CD4-positive, alpha-beta T cell treated with Interleukin-6 at 100 ng/mL for 8 hours (primary cell): ENCODE results near the gene CPT2.
"Not testable (repeated sequence)": the region's sequence is repeated elsewhere in the genome, so short reads cannot be mapped to it uniquely, and the experiment has no call there.

ENCODE experiments used
- DNase-seq: peaks from one replicate; pipeline ENCODE4 v3.0.0-alpha.2; 2020; ENCODE audit warnings: mixed read lengths, low spot score

The CPT2 gene

DNA sequence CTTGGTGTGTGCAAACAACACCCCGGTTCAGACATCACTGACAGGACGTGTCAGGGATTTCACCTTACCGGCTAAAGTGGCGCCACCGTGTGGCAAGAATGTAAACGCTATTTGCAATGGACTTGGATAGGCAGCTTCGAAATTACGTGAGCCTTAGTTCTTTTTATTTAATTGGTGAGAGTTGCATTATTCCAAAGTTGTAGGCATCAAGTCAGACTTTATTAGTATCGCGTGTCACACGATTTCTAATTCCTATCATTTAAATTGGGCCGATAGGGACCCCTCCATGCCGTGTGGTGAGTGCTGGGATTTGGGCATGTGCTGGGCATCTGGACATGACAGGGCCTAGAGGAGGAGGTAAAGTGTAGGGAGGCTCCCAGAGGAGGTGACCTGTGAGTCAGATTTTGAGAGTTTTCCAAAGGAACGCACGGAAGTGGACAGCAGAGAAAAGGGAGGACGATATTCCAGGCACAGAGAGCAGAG, 14.5 kb upstream of the CPT2 start:
- DNase-seq: peak; percentile 74

GRCh38 chr1:53182716-53183094, 13.9 kb upstream of the CPT2 start:
- no peak for DNase-seq

DNA sequence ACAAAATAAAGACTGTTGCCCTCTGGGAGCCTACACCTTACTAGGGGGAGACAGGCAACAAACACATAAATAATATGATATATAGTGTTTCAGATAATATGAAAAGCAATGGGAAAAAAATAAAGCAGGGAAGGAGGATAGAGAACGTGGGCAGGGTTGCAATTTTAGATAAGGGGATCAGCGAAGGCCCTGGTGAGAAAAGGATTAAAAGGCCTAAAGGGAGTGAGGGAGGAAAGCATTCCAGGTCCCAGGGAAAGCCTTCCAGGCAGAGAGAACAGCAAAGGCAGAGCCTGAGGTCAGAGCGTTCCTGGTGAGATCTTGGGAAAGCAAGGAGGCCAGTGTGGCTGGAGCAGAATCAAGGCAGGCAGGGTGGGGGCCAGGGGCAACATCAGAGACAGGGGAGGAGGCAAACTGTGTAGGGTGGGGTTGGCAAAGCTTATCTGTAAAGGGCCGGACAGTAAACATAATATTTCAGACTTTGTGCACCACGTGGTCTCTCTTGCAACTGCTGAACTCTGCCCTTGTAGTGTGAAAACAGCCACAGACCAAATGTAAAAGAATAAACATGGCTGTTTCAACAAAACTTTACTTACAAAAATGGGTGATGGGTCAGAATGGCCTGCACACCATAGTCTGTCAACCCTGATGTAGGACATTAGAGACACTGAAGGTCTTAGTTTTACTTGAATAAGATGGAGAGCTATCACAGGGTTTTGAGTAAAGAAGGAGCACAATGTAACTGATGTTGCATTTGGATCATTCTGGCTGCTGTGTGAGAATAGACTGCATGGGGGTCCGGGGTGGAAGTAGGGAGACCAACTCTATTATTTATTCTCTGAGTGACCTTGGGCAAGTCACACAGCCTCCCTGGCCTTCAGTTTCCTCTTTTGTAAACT, 13.3 kb upstream of the CPT2 start:
- no peak for DNase-seq

DNA sequence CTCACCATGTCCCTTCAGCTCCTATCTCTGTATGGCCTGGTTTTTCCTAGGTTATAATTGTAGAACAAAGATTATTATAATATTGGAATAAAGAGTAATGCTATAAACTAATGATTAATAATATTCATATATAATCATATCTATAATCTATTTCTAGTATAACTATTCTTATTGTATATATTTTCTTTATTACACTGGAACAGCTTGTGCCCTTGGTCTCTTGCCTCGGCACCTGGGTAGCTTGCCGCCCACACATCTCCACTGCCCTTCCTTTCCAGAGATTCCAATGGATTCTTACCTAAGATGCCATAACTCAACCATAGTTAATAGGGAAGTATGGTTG, 10.7 kb upstream of the CPT2 start:
- DNase-seq: not testable (repeated sequence)

DNA sequence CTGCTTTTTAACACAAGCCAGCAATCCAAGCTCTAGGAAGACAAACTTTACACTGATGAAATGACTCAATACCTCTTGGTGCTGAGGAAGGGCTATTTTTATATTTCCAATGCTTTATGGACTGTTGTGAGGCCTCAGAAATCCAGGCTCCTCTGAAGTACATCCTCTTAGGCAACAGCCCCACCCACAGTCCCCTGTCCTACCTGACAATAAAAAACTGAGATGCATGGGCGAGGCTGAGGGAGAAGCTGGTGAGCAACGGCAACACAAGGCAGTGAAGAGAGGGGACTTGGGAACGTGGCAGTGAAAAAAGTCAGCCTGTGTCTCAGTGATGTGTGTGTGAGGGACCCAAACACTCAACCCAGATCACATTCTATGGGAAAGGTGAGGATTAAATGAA, 10.1 kb upstream of the CPT2 start:
- DNase-seq: no peak

DNA sequence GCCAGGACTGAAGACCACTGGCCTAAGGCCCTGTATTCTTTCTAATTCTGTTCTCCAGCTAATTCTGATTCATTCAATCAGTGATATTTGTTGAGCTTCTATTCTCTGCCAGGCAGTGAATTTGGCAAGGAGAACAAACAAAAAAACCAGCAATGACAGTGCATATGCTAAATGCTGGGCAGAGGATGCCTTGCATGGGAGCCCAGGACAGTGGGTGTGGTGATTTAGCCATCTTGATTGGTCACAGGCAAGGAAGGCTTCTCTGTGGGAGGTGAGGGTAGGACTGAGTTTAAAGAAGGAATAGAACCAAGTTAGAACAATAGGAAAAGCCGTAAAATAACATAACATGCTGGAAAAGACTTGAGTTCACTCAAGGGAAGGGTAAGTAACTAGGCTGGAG, 9.2 kb upstream of the CPT2 start:
- DNase-seq: no peak

DNA sequence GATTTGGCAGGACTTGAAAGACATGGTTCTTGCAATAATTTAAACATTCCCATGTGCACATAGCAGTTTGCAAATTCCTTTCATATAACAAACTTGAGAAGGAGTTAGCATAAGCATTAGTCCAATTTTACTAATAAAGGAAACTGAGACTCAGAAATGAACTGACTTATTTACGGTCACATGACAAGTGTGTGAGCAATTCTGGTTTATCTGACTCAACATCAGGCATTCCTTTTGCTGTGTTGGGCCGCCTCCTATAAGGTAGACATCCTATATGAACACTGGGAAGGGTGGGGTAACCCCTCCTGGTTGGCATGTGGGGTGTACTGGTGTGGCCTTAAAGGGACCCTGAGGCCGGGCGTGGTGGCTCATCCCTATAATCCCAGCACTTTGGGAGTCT, 8.5 kb upstream of the CPT2 start:
- DNase-seq: no peak

DNA sequence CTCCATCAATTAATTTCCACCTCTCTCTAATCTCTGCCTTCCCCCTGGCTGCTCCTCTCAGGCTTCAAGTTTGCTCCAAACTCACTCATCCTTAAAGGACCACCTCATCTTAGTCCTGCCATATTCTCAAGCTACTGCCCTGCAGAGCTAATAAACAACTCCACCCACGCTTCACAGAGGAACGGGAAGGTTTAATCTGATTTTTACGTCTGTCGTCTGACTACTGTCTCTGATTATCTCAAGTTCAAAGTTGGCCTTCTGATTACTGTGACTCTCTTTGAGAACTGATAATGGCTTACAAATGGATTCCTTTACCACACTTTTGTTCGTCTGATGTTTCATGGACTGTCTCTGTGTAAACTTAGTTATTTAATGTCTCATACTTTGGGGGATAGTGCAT, 7.6 kb upstream of the CPT2 start:
- DNase-seq: no peak

DNA sequence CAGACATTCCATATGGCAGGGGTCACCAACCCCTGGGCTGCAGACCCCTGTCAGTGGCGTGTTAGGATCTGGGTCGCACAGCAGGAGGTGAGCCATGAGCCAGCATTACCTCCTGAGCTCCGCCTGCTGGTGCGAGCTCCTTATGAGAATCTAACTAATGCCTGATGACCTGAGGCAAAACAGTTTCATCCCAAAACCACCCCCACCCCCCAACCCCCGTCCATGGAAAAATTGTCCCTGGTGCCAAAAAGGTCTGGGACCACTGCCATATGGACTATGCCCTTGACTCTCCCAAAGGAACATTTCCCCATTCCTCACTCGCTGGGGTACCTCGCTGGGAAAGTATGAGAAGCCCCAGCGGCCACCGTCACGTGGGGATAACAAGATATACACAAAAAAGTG, 6.4 kb upstream of the CPT2 start:
- DNase-seq: no peak

DNA sequence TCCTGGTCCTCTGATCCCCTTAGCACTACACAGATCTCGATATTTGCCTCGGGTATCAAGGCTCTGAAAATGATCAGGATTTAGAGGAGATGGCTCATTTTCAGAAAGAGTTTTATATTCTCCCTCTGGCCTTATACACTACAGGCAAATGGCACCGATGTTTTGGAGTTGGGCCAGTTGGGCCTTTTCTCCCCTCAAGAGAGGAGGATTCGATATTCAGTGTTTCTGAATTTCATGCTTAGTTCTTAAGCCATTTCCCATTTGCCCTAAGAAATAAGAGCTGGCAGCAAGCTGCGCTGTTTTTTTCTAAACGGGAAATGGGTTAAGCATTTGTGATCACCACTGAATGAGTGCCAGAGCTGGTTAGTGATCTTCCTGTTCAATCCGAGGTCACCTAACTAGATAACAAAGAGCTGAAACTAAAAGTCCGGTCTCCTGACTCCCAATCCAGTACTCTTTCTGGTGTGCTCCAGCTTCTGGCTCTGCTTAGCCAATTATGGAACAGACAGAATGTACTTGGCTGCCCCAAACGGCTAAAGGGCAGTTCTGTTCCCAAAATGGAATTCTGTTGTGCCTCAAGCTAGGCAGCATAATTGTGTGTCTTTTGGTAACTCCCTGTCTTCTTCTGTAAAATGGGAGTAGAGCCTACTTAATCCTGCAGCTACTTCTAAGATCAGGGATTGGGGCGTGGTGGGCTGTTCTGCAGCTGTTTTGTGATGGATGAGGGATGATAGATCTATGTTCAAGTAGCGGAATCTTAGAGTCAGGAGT, 1.2 kb upstream of the CPT2 start:
- DNase-seq: no peak

DNA sequence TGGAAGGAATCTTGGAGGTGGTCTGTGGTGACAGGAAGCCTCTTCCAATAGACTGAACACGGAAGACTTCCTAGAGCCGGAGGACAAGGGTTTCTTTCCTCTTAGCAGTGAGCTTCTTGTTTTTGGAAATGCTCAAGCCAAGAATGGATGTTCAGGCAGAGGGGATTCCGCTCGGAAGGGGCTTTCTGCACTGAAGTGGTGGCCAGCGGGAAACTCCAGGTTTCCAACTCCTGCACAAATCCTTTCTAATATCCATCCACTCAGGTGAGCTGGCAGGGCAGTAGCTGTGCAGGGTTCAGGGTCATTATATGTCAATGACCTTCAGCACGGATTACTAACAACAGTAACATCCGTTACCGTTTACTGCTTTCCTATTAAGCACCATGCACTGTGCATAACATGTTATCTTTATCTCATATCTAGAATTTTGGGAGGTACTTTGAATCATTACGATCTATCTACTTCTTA, 573 bp upstream of the CPT2 start:
- no peak for DNase-seq

DNA sequence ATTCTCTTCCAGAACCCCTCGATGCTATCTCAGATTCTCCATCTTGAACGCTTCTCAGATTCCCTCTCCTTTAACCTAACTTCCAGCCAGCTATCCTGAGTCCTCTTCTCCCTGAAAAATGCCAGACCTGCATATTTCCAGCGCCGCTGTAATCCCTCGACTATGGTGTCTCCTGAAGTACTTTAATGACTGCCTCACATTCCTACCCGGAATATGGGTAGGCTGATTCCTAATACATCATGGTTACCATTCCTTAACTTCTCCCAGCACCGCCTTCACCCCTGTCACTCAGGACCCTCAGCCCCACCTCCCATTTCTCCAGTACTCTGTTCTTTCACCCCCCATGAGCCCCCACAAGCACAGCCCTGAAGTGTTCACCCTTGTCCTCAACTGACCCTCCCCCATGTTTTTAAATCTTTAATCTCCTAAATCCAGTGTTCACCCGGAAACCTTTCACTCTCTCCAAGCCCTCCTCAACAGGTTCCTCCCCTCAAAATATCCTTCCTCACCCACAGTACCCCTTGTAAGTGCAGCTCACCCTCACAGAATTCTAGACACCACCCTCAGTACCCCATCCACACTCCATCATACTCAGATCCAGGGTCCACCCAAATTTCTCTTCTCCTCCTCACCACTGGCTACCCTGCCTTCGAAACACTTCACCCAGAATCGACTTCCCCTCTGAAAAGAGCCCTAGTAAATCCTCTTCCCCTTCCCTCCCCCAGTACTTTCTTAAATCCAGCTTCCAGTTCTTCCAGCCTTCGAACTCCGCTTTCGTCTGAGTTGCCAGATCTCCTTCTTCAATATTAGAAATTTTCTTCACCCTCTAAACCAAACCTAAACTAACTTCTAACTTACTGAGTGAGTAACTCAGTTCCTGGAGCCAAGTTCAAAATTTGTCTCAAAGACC, 922 bp downstream of the CPT2 start:
- no peak for DNase-seq

GRCh38 chr1:53198241-53198651, 1.6 kb downstream of the CPT2 start:
- no peak for DNase-seq

DNA sequence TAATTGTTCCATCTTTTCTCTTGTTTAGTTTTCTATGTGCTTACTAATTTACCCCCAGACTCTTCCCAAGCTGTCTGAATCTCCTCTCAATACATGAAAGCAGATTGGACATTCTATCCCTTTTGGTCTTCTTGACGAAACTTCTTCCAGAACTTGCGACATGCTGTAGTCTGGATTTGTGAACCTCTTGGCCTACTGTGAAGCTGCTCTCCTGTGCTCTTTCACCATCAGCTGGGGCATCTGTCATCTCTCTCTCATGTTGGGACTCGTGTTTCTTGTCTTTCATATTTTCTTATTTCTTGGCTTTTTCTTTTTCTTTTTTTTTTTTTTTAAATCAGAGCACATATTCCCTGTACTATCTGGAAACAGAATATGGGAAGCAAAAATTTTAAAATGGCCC, 6.8 kb downstream of the CPT2 start:
- no peak for DNase-seq

GRCh38 chr1:53205496-53205895, 8.9 kb downstream of the CPT2 start:
- not testable (repeated sequence) for DNase-seq

DNA sequence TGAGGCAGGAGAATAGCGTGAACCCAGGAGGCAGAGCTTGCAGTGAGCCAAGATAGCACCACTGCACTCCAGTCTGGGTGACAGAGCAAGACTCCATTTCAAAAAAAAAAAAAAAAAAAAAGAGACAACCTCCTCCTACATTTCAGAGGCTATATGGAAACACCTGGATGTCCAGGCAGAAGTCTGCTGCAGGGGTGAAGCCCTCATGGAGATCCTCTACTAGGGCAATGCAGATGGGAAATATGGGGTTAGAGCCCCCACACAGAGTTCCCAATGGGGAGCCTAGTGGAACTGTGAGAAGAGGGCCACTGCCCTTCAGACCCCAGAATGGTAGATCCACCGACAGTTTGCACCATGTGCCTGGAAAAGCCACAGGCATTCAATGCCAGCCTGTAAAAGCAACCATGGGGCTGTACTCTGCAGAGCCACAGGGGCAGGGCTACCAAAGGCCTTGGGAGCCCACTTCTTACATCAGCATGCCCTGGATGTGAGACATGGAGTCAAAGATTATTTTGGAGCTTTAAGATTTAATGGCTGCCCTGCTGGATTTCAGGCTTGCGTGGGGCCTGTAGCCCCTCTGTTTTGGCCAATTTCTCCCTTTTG, 9.6 kb downstream of the CPT2 start:
- not testable (repeated sequence) for DNase-seq

GRCh38 chr1:53206735-53207379, 10.2 kb downstream of the CPT2 start:
- DNase-seq: no peak

- no peak for DNase-seq
Measured at GRCh38 chr1:53207726-53208125, 11.1 kb downstream of the CPT2 start.

GRCh38 chr1:53210352-53210751, 13.7 kb downstream of the CPT2 start:
- no peak for DNase-seq

GRCh38 chr1:53210954-53211353, 14.3 kb downstream of the CPT2 start:
- DNase-seq: no peak

DNA sequence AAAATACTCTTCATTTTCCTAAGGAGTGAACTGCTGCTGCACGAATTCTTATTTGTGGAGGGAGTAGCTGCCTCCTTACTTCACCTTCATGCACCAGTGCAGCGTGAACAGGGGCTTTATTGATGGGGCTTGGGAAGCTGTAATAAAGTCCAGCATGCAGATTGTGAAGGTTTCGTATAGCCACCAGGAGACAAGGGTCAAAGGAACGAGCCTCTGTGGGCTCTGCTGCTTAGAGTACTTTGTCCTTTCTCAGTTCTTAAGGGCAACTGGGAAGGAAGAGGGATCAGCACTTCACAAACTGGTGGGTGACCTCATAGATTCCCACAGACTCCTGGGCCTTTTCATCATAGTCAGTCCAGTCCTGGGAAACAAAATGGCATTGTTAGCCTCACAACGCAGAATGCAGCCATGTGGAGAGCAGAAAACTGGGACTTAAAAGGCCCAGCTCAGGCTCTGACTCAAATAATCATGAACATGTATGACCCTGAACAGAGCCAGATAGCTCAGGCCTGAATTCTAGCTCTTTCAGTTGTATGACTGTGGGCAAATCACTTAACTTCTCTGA, 17.8 kb downstream of the CPT2 start:
- no peak for DNase-seq
